Panc1 (cell line): ENCODE measurements around the gene TRPV6. TPM values are rescaled to one million over a fixed set of nuclear protein-coding genes. Genes with fewer than 3 reads are reported as not detected.

ENCODE experiments used
- ATAC-seq: fragments of 200-7000 bp; cut with Tn5 transposase; 2 replicates; pipeline ENCODE4 v1.9.1; 2020; ENCODE audit warnings: mild to moderate bottlenecking, moderate library complexity
- BruUV-seq: library from RNA; stranded (reverse); fragments of 400-500 nt; replicated peaks from 2 replicates; lab custom pipeline; 2021; lab: Mats Ljungman, UMichigan
- CTCF ChIA-PET: fragments of 300-600 bp; sonication (Branson Sonifier 250); formaldehyde crosslinking; loops from one replicate; lab custom pipeline; 2022; ENCODE audit warnings: antibody characterized with exemption; lab: Charles Lee
- POLR2A ChIA-PET: fragments of 300-600 bp; sonication (Branson Sonifier 250); formaldehyde crosslinking; loops from one replicate; lab custom pipeline; 2022; ENCODE audit warnings: antibody characterized with exemption; lab: Charles Lee
- DNase-seq: peaks from one replicate; pipeline ENCODE4 v3.0.0-alpha.2; 2010; ENCODE audit warnings: low read depth, low spot score
- H3K27ac ChIP-seq: 2 replicates; pipeline ENCODE4 v1.5.1; 2011; ENCODE audit warnings: mild to moderate bottlenecking, low read length, inconsistent platforms
- H3K27me3 ChIP-seq: fragments of 200-500 bp; sonication (Bioruptor generic); 2 replicates; pipeline ENCODE4 v1.6.0; 2014; ENCODE audit warnings: low read length, inconsistent platforms; ENCODE audit not compliant: control insufficient read depth, insufficient read depth
- H3K36me3 ChIP-seq: fragments of 200-500 bp; sonication (Bioruptor generic); 2 replicates; pipeline ENCODE4 v1.5.1; 2014; ENCODE audit warnings: inconsistent platforms, mild to moderate bottlenecking, low read length, moderate library complexity; ENCODE audit not compliant: control insufficient read depth, insufficient read depth
- H3K4me1 ChIP-seq: 2 replicates; pipeline ENCODE4 v1.5.1; 2011; ENCODE audit warnings: inconsistent platforms, mild to moderate bottlenecking, low read length, moderate library complexity; ENCODE audit not compliant: control insufficient read depth, insufficient read depth
- H3K4me3 ChIP-seq, 2 experiments: 2 replicates each; pipeline ENCODE4 v1.5.1; 2011 to 2012; ENCODE audit warnings: low read depth in 2 of 2, low read length in 2 of 2, mild to moderate bottlenecking in 2 of 2, inconsistent platforms in 1 of 2, moderate library complexity in 1 of 2
- H3K9me3 ChIP-seq: fragments of 200-500 bp; sonication (Bioruptor generic); 2 replicates; pipeline ENCODE4 v1.5.1; 2014; ENCODE audit warnings: low read depth, mild to moderate bottlenecking, inconsistent platforms, low read length, moderate library complexity; ENCODE audit not compliant: control insufficient read depth, insufficient read depth
- POLR2AphosphoS5 ChIP-seq: IDR thresholded peaks from 2 replicates; pipeline ENCODE4 v1.6.1; 2012; ENCODE audit warnings: mild to moderate bottlenecking, low read depth, low read length, moderate library complexity
- SIN3A ChIP-seq: IDR thresholded peaks from 2 replicates; pipeline ENCODE4 v1.6.1; 2012; ENCODE audit warnings: low read depth, mild to moderate bottlenecking, low read length, moderate library complexity, borderline replicate concordance; ENCODE audit not compliant: insufficient read depth
- TCF7L2 ChIP-seq: IDR thresholded peaks from 2 replicates; pipeline ENCODE4 v1.6.1; 2011; ENCODE audit warnings: mild to moderate bottlenecking, low read depth, low read length, inconsistent platforms
- in situ Hi-C: cut with HindIII; loops from 2 replicates; pipeline ENCODE4 v1.10.0; 2016; ENCODE audit warnings: low sequenced_read_pairs, low pct_unique_long_range_greater_than_20kb
- intact Hi-C: fragments of 100-400 bp; cut with micrococcal nuclease; formaldehyde crosslinking; loops from one replicate; pipeline ENCODE4 v1.10.0; 2022; ENCODE audit not compliant: unreplicated experiment
- total RNA-seq: library from RNA; stranded (reverse); gene quantifications from one replicate; pipeline ENCODE4 v1.2.1, GENCODE V29; 2021; ENCODE audit not compliant: unreplicated experiment
- TF ChIP-seq, protein P1 (sequence below), 2 experiments: IDR thresholded peaks; 2 replicates each; pipeline ENCODE4 v1.6.1; 2011 to 2012; ENCODE audit warnings: low read depth in 2 of 2, control low read depth in 1 of 2, low read length in 1 of 2, mild to moderate bottlenecking in 1 of 2, moderate library complexity in 1 of 2; ENCODE audit not compliant: insufficient read depth in 1 of 2
- TF ChIP-seq, protein P2 (sequence below): fragments of 450-650 bp; IDR thresholded peaks from 2 replicates; pipeline ENCODE4 v1.5.1; 2017; ENCODE audit warnings: mild to moderate bottlenecking

TRPV6 gene
- total RNA-seq, 1 experiment from 2014 or later: not detected

DNA sequence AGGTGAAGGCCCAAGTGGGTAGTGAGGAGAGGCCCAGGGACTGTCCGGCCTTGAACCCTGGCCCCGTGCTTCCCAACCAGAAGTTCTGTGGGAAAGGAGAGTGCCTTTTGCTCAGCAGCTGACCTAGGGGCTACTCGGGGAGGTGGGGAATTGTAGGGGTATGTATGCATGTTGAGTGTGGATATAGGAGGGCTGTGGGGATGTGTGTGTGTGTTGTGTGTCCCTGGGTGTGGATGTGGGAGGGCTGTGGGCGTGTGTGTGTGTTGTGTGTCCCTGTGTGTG lies 18.5 kb downstream of the TRPV6 start:
- Histone ChIP-seq H3K4me3 (no peak overlapping the region), H3K9me3 (no peaks in the 10 kb centered on the region), H3K36me3 (no peaks in the 10 kb centered on the region), H3K27ac (no peak overlapping the region), H3K27me3 (peaks cover 6% of the 10 kb centered on the region; the same call in 1 of the 2 replicates), H3K4me1 (no peaks in the 10 kb centered on the region)
- no peak for ATAC-seq
- TF ChIP-seq, protein P1, sequence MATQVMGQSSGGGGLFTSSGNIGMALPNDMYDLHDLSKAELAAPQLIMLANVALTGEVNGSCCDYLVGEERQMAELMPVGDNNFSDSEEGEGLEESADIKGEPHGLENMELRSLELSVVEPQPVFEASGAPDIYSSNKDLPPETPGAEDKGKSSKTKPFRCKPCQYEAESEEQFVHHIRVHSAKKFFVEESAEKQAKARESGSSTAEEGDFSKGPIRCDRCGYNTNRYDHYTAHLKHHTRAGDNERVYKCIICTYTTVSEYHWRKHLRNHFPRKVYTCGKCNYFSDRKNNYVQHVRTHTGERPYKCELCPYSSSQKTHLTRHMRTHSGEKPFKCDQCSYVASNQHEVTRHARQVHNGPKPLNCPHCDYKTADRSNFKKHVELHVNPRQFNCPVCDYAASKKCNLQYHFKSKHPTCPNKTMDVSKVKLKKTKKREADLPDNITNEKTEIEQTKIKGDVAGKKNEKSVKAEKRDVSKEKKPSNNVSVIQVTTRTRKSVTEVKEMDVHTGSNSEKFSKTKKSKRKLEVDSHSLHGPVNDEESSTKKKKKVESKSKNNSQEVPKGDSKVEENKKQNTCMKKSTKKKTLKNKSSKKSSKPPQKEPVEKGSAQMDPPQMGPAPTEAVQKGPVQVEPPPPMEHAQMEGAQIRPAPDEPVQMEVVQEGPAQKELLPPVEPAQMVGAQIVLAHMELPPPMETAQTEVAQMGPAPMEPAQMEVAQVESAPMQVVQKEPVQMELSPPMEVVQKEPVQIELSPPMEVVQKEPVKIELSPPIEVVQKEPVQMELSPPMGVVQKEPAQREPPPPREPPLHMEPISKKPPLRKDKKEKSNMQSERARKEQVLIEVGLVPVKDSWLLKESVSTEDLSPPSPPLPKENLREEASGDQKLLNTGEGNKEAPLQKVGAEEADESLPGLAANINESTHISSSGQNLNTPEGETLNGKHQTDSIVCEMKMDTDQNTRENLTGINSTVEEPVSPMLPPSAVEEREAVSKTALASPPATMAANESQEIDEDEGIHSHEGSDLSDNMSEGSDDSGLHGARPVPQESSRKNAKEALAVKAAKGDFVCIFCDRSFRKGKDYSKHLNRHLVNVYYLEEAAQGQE (IDR thresholded peaks at IDR 0.05; ENCODE audit: insufficient read depth in 1 of 2, low read depth in 2 of 2, low read length in 1 of 2): no peak
- no peak for TF ChIP-seq TCF7L2
- TF ChIP-seq POLR2AphosphoS5: no peak
- TF ChIP-seq, protein P2, sequence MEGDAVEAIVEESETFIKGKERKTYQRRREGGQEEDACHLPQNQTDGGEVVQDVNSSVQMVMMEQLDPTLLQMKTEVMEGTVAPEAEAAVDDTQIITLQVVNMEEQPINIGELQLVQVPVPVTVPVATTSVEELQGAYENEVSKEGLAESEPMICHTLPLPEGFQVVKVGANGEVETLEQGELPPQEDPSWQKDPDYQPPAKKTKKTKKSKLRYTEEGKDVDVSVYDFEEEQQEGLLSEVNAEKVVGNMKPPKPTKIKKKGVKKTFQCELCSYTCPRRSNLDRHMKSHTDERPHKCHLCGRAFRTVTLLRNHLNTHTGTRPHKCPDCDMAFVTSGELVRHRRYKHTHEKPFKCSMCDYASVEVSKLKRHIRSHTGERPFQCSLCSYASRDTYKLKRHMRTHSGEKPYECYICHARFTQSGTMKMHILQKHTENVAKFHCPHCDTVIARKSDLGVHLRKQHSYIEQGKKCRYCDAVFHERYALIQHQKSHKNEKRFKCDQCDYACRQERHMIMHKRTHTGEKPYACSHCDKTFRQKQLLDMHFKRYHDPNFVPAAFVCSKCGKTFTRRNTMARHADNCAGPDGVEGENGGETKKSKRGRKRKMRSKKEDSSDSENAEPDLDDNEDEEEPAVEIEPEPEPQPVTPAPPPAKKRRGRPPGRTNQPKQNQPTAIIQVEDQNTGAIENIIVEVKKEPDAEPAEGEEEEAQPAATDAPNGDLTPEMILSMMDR: no peak
- TF ChIP-seq SIN3A: no peak
- intact Hi-C loops (no loop called here), in situ Hi-C loops (no loop called here)
- POLR2A ChIA-PET: no interaction called here
- no TSS peak for BruUV-seq
- no peak for DNase-seq
- CTCF ChIA-PET: interaction anchor here (0.5 kb wide), 1 partner anchor 135 kb away, joined by 4 read pairs; no protein-coding TSS in a partner anchor

DNA sequence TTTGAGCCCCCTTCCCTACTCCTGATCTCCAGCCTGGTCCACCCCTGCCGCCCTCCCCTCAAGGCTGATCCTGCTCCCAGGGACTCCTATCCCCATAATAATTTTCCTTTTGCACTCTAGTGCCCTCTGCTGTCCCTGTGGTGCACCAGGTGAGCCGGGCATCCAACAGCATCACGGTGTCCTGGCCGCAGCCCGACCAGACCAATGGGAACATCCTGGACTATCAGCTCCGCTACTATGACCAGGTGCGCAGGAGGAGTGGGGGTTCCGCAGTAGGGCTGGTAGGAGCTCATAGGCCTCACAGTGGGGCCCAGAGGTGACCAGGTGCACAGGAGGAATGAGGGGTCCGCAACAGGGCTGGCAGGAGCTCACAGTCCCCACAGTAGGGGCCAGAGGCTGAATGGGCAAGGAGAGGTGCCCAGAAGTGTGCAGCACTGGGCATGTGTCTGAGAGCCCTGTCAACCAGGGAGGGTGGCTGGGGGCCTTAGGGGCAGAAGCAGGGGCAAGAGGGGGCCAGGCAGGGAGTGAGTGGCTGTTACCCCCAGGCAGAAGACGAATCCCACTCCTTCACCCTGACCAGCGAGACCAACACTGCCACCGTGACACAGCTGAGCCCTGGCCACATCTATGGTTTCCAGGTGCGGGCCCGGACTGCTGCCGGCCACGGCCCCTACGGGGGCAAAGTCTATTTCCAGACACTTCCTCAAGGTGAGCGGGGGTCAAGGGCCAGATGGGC lies 19.0 kb downstream of the TRPV6 start:
- H3K27me3 ChIP-seq: peaks cover 6% of the 10 kb centered on the region; the same call in 1 of the 2 replicates
- CTCF ChIA-PET: interaction anchor here (0.5 to 1.0 kb wide), 2 partner anchors 11 to 1356 kb away, joined by 3 to 4 read pairs; no protein-coding TSS in a partner anchor
- no peak overlapping the region for H3K4me3 ChIP-seq
- no TSS peak for BruUV-seq
- peak; percentile 86 for ATAC-seq
- in situ Hi-C loops (no loop called here), intact Hi-C loops (no loop called here)
- no peaks in the 10 kb centered on the region for H3K9me3 ChIP-seq
- H3K4me1 ChIP-seq: no peaks in the 10 kb centered on the region
- POLR2A ChIA-PET: interaction anchor here (0.7 kb wide), 1 partner anchor 217 kb away, joined by 23 read pairs; no protein-coding TSS in a partner anchor
- DNase-seq: no peak
- H3K27ac ChIP-seq: no peak overlapping the region
- TF ChIP-seq, protein P2: peak; percentile 83
- TF ChIP-seq POLR2AphosphoS5: no peak
- no peaks in the 10 kb centered on the region for H3K36me3 ChIP-seq
